Lung (tissue), 12 donors: ENCODE results near the gene SCN3B. TPM values are rescaled to one million over a fixed set of nuclear protein-coding genes. Genes with fewer than 3 reads are reported as not detected.

Experiments
- ATAC-seq: fragments of 200-7000 bp; cut with Tn5 transposase; one replicate; pipeline ENCODE4 v1.9.1; 2020; ENCODE audit warnings: moderate number of reproducible peaks; ENCODE audit not compliant: insufficient read depth, low FRiP score
- DNase-seq, 3 donors: peaks; one replicate each; pipeline ENCODE4 v3.0.0-alpha.2; 2013 to 2017
- H3K27ac ChIP-seq, 2 donors: one replicate each; pipeline ENCODE4 v1.5.1; 2013; ENCODE audit warnings: mild to moderate bottlenecking in 2 of 2, moderate library complexity in 2 of 2, control low read depth in 1 of 2, inconsistent platforms in 1 of 2, low read depth in 1 of 2, low read length in 1 of 2
- H3K27me3 ChIP-seq, 3 donors: one replicate each; pipeline ENCODE4 v1.5.1; 2013; ENCODE audit warnings: low read length in 2 of 3; ENCODE audit not compliant: control insufficient read depth in 3 of 3, insufficient read depth in 3 of 3
- H3K36me3 ChIP-seq, 4 donors: one replicate each; pipeline ENCODE4 v1.5.1; 2013; ENCODE audit warnings: low read length in 4 of 4, mild to moderate bottlenecking in 1 of 4, moderate library complexity in 1 of 4; ENCODE audit not compliant: control insufficient read depth in 4 of 4, insufficient read depth in 4 of 4
- H3K4me1 ChIP-seq, 5 donors: one replicate each; pipeline ENCODE4 v1.5.1; 2013; ENCODE audit warnings: low read length in 5 of 5, mild to moderate bottlenecking in 2 of 5, moderate library complexity in 1 of 5; ENCODE audit not compliant: control insufficient read depth in 5 of 5, insufficient read depth in 5 of 5
- H3K4me3 ChIP-seq: one replicate; pipeline ENCODE4 v1.5.1; 2013; ENCODE audit warnings: mild to moderate bottlenecking, control low read depth, moderate library complexity
- H3K9ac ChIP-seq, 2 donors: one replicate each; pipeline ENCODE4 v1.5.1; 2013; ENCODE audit warnings: low read length in 2 of 2, control low read depth in 1 of 2; ENCODE audit not compliant: insufficient read depth in 1 of 2
- H3K9me3 ChIP-seq, 4 donors: one replicate each; pipeline ENCODE4 v1.5.1; 2013; ENCODE audit warnings: low read length in 3 of 4, mild to moderate bottlenecking in 1 of 4, moderate library complexity in 1 of 4; ENCODE audit not compliant: control insufficient read depth in 4 of 4, insufficient read depth in 3 of 4
- CTCF ChIP-seq: IDR thresholded peaks from 2 replicates; pipeline ENCODE4 v1.5.1; 2012; ENCODE audit warnings: mild to moderate bottlenecking; ENCODE audit errors: control extremely low read depth, extremely low read depth
- WGBS, 2 donors: extraction: QIAGEN DNeasy Blood & Tissue Kit; methylation state at CpG; one replicate each; pipeline ENCODE4 v1.1.7; 2013; 5-methylcytosine and 5-hydroxymethylcytosine counted together
- polyA plus RNA-seq, 2 donors: library from polyadenylated mRNA; stranded (reverse); fragments of 200-250 nt; gene quantifications; one replicate each; pipeline ENCODE4 v1.2.1, GENCODE V29; 2013
- total RNA-seq, 2 donors: library from RNA; depleted of rRNA in 1 of 2; stranded (reverse); fragments of >200 nt in 1 of 2; gene quantifications; one replicate each; pipeline ENCODE4 v1.2.1, GENCODE V29; 2014 to 2021
- donor health status: control.
- donor health status: control.
- donor health status: Bipolar disorder and iron deficiency.
- donor health status: healthy.
- donor health status: DM: yes; HTN: yes; CAD: no.

The SCN3B gene
- total and polyA plus RNA-seq, 4 donors: 0.72 to 2.7 (median 1.2) TPM

DNA sequence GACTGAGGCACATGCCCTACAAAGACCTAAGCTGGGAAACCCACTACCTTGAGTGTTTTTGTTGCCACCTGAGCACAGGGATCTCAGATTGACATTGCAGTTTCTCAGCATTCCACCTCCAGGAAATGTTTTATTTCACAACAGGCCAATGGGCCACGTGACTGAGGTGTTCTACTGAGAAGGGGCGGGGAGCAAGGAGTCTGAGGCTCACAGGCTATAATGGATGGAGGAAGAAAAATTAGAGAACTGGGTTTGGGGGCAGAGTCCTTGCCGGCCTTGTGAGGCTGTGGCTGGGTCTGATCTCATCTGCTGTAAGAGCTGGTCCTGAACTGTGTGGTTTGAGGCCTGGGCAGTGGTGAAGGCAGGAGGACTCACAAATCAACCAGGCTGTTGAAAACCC is 46.3 kb upstream of the SCN3B start:
- TF ChIP-seq CTCF: no peak
- ATAC-seq: no peak
- H3K4me1 ChIP-seq: no peaks in the 10 kb centered on the region
- H3K36me3 ChIP-seq: no peaks in the 10 kb centered on the region
- H3K9me3 ChIP-seq: no peaks in the 10 kb centered on the region
- H3K9ac ChIP-seq: no peak overlapping the region
- no peak overlapping the region for H3K27ac ChIP-seq
- no peak for DNase-seq
- WGBS, 2 donors: 66 to 72% methylated on average over 3 of the region's 3 CpGs
- H3K4me3 ChIP-seq: no peak overlapping the region
- H3K27me3 ChIP-seq: no peaks in the 10 kb centered on the region

- Histone ChIP-seq H3K4me1 (no peaks in the 10 kb centered on the region), H3K4me3 (no peak overlapping the region), H3K9me3 (no peaks in the 10 kb centered on the region), H3K27me3 (no peaks in the 10 kb centered on the region), H3K27ac (no peak overlapping the region), H3K36me3 (no peaks in the 10 kb centered on the region), H3K9ac (no peak overlapping the region)
- 41 to 71% methylated on average over 2 of the region's 2 CpGs for WGBS, 2 donors
- TF ChIP-seq CTCF: no peak
- ATAC-seq (no peak), DNase-seq (no peak)
Measured at GRCh38 chr11:123698546-123699127, 44.2 kb upstream of the SCN3B start.

DNA sequence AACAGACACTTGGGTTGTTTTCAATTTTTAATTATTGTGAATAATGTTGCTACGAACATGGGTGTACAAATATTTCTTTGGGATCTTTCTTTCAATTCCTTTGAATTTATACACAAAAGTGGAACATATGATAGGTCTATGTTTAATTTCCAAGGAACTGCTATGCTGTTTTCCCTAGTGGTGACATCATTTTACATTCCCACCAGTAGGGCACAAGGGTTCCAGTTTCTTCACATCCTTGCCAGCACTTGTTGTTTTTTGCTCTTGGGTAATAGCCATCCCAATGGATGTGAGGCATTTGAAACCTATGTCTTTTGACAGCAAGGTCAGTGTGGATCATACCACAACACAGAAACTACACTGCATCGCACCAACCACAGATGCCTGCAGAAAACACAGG is 41.8 kb upstream of the SCN3B start:
- no peaks in the 10 kb centered on the region for H3K36me3 ChIP-seq
- ATAC-seq: no peak
- no peak overlapping the region for H3K27ac ChIP-seq
- no peak for DNase-seq
- no peak for TF ChIP-seq CTCF
- no peaks in the 10 kb centered on the region for H3K9me3 ChIP-seq
- no peak overlapping the region for H3K4me3 ChIP-seq
- H3K4me1 ChIP-seq: no peaks in the 10 kb centered on the region
- peaks cover 0 to 9% (median 0%) of the 10 kb centered on the region in 3 donors for H3K27me3 ChIP-seq
- H3K9ac ChIP-seq: no peak overlapping the region
- WGBS, 2 donors: 47 to 93% methylated on average over 2 of the region's 2 CpGs

DNA sequence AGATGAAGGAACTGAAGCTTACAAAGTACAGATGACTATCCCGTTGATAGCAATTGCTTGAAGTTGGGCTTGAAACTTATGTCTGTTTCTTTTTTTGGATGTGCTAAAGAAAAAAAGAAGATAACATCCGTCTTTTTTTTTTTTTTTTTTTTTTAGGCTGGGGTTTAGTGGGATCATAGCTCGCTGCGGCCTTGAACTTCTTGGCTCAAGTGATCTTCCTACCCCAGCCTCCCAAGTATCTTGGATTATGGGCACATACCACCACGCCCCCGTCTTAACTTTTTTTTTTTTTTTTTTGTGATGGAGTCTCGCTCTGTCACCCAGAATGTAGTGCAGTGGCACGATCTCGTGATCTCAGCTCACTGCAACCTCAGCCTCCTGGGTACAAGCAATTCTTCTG is 40.8 kb upstream of the SCN3B start:
- DNase-seq: no peak
- 90 to 93% methylated on average over 9 of the region's 9 CpGs for WGBS, 2 donors
- no peak overlapping the region for H3K27ac ChIP-seq
- no peak for ATAC-seq
- no peak overlapping the region for H3K4me3 ChIP-seq
- H3K27me3 ChIP-seq: peaks cover 0 to 9% (median 0%) of the 10 kb centered on the region in 3 donors
- H3K9me3 ChIP-seq: no peaks in the 10 kb centered on the region
- H3K36me3 ChIP-seq: no peaks in the 10 kb centered on the region
- no peaks in the 10 kb centered on the region for H3K4me1 ChIP-seq
- no peak for TF ChIP-seq CTCF
- H3K9ac ChIP-seq: no peak overlapping the region
